Measurements from ENCODE around the gene SNX9. TPM values are rescaled to one million over a fixed set of nuclear protein-coding genes. Genes with fewer than 3 reads are reported as not detected.

The SNX9 gene
- total RNA-seq, 1 donor from 2014 or later, result 68.6 TPM

DNA sequence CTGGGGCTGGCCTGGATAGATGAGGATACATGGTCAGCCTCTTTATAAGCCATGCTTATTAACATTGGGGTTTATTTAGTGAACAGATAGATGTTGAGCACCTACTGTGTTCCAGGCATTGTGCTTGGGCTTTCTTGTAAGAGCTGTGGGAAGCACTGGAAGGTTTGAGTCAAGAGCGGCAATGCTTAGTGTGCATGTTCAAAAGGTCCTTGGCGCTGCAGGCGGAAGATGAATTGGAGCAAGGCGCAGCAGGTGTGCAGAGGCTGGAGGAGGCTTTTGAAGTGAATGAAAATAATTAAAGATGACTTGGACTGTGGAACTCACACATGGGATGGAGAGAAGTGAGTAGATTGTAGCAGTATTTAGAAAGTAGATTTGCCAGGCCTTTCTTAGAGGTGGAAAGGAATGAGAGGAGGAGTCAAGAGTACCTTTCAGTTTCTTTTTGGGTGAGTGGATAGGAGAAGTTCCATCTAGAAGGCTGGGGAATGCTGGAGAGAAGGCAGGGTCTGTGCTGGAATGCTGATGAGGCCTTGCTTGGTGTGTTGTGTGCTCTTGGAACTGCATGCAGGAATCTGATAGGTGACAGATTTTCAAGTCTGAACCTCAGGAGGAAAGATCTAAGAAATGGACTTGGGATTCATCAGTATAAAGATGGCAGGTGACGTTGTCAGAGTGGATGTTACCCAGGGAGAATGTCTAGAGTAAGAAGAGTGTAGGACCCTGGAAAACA lies 26.4 kb downstream of the SNX9 start:
- DNase-seq (ENCODE audit: low spot score), result no peak
- peaks cover 22% of the 10 kb centered on the region for H3K36me3 Mint-ChIP-seq (ENCODE audit: low read depth, unreplicated experiment)
- H3K27ac Mint-ChIP-seq (ENCODE audit: unreplicated experiment), result peak overlapping the region; percentile 80
- H3K27me3 Mint-ChIP-seq (ENCODE audit: unreplicated experiment), result peaks cover 4% of the 10 kb centered on the region
- peaks cover 64% of the 10 kb centered on the region for H3K4me1 Mint-ChIP-seq (ENCODE audit: unreplicated experiment)
- H3K4me3 Mint-ChIP-seq (ENCODE audit: unreplicated experiment), result no peak overlapping the region
- no peaks in the 10 kb centered on the region for H3K9me3 Mint-ChIP-seq (ENCODE audit: unreplicated experiment)
- TF ChIP-seq, protein P1, sequence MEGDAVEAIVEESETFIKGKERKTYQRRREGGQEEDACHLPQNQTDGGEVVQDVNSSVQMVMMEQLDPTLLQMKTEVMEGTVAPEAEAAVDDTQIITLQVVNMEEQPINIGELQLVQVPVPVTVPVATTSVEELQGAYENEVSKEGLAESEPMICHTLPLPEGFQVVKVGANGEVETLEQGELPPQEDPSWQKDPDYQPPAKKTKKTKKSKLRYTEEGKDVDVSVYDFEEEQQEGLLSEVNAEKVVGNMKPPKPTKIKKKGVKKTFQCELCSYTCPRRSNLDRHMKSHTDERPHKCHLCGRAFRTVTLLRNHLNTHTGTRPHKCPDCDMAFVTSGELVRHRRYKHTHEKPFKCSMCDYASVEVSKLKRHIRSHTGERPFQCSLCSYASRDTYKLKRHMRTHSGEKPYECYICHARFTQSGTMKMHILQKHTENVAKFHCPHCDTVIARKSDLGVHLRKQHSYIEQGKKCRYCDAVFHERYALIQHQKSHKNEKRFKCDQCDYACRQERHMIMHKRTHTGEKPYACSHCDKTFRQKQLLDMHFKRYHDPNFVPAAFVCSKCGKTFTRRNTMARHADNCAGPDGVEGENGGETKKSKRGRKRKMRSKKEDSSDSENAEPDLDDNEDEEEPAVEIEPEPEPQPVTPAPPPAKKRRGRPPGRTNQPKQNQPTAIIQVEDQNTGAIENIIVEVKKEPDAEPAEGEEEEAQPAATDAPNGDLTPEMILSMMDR (IDR thresholded peaks at IDR 0.05; ENCODE audit: unreplicated experiment), result no peak

DNA sequence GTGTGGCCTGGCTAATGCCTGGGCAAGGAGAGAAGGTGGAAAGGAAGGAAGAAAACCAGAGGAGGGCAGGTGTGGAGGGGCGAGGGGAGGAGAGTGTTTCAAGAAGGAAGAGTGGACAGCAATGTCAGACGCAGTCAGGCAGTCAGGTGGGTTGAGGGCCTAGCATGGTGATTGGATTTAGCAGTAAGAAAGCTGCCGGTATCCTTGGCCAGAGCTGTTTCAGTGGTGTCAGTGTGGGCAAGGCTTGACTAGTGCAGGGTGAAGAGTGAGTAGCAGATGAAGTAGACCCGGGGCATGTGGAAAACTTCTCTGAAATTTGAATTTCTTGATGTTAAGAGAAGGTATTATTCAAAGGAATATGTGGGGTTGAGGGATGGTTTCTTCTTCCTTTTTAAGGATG lies 27.0 kb downstream of the SNX9 start:
- H3K9me3 Mint-ChIP-seq (ENCODE audit: unreplicated experiment), result no peaks in the 10 kb centered on the region
- peaks cover 69% of the 10 kb centered on the region for H3K4me1 Mint-ChIP-seq (ENCODE audit: unreplicated experiment)
- H3K36me3 Mint-ChIP-seq (ENCODE audit: low read depth, unreplicated experiment), result peaks cover 22% of the 10 kb centered on the region
- no peak for DNase-seq (ENCODE audit: low spot score)
- H3K4me3 Mint-ChIP-seq (ENCODE audit: unreplicated experiment), result no peak overlapping the region
- peak overlapping the region; percentile 80 for H3K27ac Mint-ChIP-seq (ENCODE audit: unreplicated experiment)
- TF ChIP-seq, protein P1 (IDR thresholded peaks at IDR 0.05; ENCODE audit: unreplicated experiment), result no peak
- H3K27me3 Mint-ChIP-seq (ENCODE audit: unreplicated experiment), result peaks cover 4% of the 10 kb centered on the region

- TF ChIP-seq, protein P1 (IDR thresholded peaks at IDR 0.05; ENCODE audit: unreplicated experiment), result no peak
- DNase-seq (ENCODE audit: low spot score), result no peak
- peak overlapping the region; percentile 82 for H3K27ac Mint-ChIP-seq (ENCODE audit: unreplicated experiment)
Measured at GRCh38 chr6:157853018-157853805, 30.2 kb downstream of the SNX9 start.

GRCh38 chr6:157853902-157854502 lies 31.0 kb downstream of the SNX9 start:
- Mint-ChIP-seq H3K4me3 (ENCODE audit: unreplicated experiment) (no peak overlapping the region), H3K4me1 (ENCODE audit: unreplicated experiment) (peaks cover 53% of the 10 kb centered on the region), H3K27ac (ENCODE audit: unreplicated experiment) (no peak overlapping the region), H3K36me3 (ENCODE audit: low read depth, unreplicated experiment) (peaks cover 15% of the 10 kb centered on the region), H3K9me3 (ENCODE audit: unreplicated experiment) (no peaks in the 10 kb centered on the region), H3K27me3 (ENCODE audit: unreplicated experiment) (peaks cover 7% of the 10 kb centered on the region)
- TF ChIP-seq, protein P1 (IDR thresholded peaks at IDR 0.05; ENCODE audit: unreplicated experiment), result no peak
- no peak for DNase-seq (ENCODE audit: low spot score)

More at GRCh38 chr6:157853018-157853805, 30.2 kb downstream of the SNX9 start:
- Mint-ChIP-seq H3K4me1 (ENCODE audit: unreplicated experiment) (peaks cover 56% of the 10 kb centered on the region), H3K36me3 (ENCODE audit: low read depth, unreplicated experiment) (peaks cover 13% of the 10 kb centered on the region), H3K27me3 (ENCODE audit: unreplicated experiment) (peaks cover 4% of the 10 kb centered on the region), H3K9me3 (ENCODE audit: unreplicated experiment) (no peaks in the 10 kb centered on the region), H3K4me3 (ENCODE audit: unreplicated experiment) (no peak overlapping the region)

All from endothelial cell (in vitro differentiated cells).